DMS79 treated with DMSO at 0.1 percent for 48 hours (cell line): Measurements from ENCODE around the gene SKAP1.
A peak's percentile ranks its signal among the peaks of the same experiment; 100 is the strongest.
"Not testable (repeated sequence)": the region's sequence is repeated elsewhere in the genome, so short reads cannot be mapped to it uniquely, and the experiment has no call there.

Source experiments
- DNase-seq: peaks from one replicate; lab custom pipeline; 2025; lab: John Stamatoyannopoulos, UW

SKAP1 gene

DNA sequence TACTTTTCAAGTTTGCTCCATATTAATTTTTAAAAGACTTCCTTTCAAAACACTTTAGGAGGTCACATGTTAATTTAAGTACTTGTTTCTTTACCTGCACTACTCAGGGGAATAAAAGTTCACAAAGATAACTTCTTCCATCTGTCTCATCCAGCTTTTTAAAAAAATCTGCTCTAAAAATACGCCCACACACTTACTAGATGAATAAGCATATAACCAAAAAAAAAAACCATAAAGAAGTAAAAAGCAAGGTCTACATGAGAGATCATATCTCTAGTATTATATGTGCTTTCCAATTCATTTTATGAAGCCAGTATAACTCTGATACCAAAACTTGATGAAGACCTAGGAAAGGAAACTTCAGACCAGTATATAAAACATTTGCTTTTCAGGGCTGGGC lies 17.2 kb downstream of the SKAP1 start:
- DNase-seq = no peak

DNA sequence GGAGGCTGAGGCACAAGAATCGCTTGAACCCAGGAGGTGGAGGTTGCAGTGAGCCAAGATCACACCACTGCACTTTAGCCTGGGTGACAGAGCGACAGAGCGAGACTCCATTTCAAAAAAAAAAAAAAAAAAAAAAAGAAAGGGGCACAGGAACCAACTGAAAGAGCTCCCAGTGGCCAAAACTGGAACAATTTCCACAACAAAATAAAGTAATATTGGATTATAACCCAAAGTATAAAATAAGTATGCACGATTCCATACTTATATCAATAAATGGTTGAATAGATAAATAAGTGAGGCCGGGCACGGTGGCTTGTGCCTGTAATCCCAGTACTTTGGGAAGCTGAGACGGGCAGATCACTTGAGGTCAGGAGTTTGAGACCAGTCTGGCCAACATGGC lies 19.2 kb downstream of the SKAP1 start:
- not testable (repeated sequence) for DNase-seq

DNA sequence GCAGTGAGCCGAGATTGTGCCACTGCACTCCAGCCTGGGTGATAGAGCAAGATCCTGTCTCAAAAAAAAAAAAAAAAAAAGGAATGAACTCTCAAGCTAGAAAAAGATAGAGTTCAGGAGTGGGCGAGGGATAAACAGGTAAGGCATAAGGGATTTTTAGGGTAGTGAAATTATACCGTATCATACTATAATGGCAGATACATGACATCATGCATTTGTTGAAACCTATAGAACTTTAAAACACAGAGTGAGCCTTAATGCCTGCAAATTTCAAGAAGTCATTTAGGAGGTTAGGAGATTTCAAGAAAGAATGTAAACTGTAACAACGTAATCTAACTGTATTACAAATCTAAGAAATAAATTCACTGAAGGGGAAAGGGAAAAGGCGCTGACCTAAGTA lies 20.4 kb downstream of the SKAP1 start:
- DNase-seq = no peak

DNA sequence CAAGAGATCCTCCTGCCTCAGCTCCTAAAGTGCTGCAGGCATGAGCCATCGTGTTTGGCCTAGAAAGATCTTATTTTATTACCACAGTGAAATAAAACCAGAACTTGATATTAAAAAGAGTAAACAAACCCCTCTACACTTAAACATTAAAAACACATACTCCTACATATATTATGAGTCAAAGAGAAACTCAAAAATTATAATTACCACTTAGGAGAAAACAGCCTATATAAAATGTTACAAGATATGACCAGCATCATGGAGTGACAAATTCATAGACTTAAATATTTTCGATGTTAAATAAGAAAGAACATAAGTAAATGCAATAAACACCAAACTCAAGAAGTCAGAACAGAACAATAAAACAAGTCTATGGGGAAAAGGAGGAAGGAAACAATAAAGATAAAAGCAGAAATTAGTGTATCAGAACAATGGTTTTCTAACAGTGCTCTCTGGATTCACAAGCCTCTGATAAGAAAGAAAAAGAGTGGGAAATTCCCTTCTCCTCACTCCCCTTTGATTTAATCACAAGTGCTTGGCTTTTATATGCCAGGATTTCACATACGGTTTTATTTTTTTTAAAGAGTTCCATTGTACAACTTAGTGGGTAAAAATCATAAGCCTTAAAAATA lies 23.0 kb downstream of the SKAP1 start:
- DNase-seq = no peak

DNA sequence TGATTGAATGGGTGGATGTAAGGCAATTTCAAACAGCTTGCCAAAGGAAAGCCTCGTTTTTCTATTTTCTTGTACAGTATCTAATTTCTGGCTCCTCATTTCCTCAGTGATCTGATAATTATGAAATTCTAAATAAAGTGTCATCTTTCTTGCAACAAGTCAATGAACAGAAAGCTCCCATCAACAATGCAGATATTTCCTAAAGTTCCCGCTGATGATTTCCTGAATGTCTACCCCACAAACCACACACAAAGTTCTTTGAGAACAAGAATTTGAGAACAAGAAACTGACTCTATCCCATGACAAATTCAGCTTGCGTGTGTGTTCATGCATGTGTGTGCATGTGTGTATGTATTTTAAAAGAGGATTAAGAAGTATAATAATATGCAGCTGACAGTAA lies 35.2 kb downstream of the SKAP1 start:
- DNase-seq = no peak

DNA sequence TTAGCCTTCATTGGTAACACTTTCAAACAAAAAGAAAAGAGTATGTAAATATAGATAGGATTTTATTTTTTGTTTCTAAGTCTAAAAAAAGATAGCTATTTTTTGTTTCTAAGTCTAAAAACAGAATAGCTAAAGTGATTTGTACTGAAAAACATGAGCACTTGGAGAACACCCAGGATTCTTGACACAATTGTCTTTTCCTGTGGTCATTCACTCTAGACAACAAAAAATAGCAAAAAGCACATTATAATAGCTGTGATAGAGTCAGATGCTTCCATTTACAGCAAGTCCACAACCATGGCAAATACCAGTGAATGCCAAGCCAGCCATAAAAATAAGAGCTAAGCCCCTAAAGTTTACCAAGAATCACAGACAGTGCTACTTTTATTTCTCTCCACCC lies 36.7 kb downstream of the SKAP1 start:
- DNase-seq = no peak

DNA sequence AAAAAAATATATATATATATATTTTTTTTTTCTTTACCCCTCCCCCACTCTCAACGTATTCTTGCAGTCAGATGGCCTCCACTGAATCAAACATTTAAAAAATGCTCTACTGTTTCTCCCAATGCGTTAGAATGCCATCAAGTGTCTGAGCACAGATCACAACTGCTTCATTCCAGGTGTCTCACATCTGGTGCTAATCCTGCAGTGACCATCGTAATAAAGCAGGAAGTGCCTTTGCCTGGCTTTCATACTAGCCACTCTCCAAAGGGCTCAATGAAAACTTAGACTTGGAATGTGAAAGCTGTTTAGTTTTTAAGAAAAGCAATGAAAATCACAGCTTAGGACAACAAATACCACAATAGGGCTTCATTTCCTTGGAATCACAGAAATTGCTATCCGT lies 37.2 kb downstream of the SKAP1 start:
- no peak for DNase-seq

DNA sequence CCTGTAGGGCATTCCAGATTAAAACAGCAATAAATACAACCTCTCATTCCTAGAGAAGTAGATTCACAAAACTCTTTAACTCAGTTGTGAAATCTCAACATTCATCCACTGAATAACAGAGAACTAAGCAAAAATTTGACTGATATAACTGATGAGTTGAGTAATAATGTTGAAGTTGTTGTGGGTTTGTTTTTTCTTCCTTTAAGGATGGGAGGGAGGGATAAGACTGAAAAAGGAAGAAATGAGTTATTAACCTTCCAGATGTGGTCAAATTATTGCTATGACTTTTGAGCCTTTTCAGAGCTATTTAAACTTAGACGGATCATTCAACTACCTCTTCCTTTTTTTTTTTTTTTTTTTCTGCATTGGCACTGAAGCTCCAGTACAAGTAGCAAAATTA lies 38.6 kb downstream of the SKAP1 start:
- no peak for DNase-seq

DNA sequence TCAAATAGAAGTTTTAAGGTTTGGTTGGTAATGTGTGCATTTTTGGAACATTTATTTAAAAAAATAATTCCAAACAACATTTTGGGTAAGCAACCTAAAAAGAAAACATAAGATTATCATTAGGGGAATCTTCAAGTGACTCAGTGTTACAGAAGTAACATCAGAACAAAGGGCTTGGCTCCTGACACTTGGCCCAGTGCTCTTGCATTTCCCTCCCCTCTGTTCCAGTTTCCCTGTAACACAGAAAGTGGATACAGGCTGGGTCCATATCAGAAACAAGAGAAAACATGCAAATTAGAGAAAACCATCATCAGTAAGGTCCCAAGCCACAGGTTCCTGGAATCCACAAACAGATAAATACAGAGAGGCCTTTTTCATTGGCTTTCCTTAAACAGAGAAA lies 40.1 kb downstream of the SKAP1 start:
- DNase-seq = no peak

DNA sequence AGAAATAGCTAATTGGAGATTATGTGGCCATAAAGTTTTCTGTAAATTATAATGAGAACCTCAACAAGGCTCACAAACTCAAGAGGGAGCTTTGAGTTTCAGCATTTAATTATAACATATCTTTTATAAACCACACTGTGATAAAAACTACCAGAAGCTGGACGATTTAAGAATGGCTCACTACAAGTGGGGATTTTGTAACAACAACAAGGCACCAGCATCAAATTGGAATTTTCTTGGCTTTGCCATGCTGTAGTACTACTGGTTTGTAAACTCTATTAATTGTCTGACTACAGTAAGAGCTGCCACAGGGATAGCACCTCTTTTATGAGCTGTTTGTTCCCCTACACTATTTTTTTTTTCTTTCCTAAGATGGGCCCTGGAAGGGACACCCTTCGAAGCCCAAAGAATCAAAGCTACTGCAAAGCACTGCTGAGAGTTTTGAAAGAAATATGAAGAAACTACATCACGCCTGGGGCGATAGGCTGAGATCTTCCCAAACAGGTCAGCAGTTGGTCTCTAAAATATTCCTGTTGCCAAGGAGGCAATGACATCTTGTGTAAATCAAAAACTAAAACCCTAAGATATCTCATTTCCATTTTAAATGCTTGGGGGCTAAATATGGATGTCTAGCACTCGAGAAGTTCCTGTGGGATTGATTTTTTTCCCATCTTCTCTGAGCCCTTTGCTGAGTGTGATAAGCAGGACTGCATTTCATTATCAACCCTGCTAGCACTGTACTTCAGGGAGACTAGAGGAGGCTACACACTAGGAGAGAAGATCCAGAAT lies 40.9 kb downstream of the SKAP1 start:
- no peak for DNase-seq

DNA sequence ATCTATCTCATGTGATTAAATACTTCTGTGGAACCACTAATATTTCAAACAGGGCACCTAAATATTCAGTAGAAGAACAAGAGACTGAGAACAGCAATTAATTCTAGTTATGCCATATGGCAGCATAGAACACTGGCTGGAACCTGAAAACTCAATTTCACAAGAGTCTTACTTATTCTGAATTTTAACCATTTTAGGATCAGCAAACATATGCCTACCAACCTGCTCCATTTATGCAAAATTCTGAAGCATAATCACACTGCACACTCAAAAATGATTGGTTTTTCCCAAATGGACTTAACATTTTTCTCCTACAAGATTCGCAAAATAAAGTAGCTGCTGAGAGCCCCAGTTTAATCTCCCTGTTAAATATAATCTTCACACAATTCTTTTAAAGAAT lies 43.2 kb downstream of the SKAP1 start:
- no peak for DNase-seq

DNA sequence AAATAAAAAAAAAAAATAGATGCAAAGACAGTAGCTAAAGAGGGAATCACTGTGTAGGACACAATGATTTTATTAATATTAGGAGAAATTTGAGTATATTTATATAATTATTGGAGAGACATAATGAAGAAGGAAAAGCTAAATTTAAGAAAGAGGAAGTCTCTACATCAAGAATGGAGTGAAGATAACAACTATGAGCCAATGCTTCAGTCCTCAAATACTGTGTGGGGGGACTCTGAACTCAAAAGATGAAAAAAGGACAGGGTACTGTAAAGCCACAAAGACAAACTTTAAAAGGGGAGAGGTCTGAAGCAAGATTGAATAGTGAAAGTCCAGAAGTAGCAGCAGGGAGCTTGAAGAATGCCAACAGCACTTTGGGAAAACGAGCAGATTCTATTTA lies 44.7 kb downstream of the SKAP1 start:
- DNase-seq = no peak

DNA sequence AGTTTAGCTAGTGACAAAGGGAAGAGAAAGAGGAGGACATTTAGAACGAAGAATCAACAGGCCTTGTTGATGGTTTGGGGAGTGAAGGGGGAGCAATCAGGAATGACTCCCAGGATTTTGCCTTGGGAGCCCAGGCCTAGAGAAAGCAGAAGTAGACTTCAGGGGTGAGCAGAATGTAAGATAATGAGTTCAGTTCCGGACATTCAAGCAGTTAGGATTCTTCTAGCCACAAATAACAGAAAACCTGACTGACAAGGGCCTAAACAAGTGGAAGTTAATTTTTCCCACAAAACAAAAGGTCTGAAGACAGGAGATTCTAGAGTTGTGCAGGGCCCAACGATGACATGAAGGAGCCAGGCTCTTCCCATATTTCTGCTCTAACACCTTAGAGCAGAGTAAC lies 45.9 kb downstream of the SKAP1 start:
- DNase-seq = no peak

DNA sequence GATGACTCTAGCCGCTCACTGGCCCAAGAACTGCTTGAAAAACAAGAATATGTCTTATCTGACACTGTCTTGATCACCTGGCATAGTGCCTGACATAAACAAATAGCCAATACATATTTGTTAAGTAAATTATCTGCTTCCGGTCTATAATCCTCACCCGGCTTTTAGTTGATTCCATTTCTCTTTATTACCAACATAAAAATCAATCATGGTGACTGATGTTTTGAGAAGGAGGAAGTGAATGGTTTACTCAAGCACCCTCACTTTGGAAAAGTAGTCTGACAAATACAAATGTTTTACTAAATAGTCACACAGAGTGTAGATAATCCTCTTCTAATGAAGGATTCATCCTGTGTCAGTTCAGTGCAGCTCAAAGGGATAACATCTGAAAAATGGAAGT lies 47.0 kb downstream of the SKAP1 start:
- DNase-seq = no peak

DNA sequence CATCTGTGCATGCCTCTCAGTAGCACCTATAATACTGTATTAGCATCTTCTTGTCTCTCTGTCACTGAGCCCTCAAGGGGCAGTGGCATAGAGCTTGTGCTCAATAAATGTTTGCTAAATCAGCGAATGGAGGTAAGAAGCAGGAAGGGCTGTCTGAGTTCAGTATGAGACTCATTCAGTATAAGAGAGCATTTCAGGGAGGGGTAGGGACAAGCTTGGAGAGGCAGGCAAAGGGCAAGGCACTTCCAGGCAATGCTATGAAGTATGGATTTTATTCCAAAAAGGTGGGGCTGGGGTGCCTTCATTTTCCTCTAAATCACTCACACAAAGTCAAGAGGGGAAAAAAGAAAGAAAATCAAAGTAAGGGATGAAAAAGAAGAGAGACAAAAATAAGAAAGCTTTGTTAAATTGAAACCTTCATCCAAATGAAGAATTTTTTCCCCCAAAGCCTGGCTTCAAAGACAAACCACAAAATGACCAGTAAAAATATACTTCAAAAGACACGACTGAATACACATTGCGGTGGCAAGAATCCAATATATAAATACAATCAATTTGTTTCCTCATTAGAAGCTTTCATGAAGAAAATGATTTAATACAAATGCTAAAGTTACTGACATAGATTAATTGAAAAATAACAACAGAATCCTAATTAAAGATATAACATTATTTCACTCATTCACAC lies 51.2 kb downstream of the SKAP1 start:
- DNase-seq = peak; percentile 72

DNA sequence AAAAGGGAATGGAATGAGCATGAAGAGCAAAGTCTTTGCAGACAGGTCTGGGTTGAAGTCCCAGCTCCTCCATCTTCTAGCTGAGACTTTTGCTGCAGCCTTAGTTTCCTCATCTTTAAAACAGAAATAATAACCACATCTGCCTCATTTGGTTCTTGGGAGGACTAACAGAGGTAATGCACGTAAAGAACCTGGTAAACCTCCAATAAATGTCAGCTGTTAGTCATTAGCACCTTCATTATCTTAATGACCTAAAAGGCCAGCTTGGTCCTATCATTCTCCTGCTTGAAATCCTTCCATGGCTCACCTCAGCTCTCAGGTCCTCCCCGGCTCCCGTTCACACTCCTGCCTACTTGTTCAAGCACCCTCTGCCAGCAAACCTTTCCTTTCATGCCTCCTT lies 51.8 kb downstream of the SKAP1 start:
- DNase-seq = peak; percentile 70

DNA sequence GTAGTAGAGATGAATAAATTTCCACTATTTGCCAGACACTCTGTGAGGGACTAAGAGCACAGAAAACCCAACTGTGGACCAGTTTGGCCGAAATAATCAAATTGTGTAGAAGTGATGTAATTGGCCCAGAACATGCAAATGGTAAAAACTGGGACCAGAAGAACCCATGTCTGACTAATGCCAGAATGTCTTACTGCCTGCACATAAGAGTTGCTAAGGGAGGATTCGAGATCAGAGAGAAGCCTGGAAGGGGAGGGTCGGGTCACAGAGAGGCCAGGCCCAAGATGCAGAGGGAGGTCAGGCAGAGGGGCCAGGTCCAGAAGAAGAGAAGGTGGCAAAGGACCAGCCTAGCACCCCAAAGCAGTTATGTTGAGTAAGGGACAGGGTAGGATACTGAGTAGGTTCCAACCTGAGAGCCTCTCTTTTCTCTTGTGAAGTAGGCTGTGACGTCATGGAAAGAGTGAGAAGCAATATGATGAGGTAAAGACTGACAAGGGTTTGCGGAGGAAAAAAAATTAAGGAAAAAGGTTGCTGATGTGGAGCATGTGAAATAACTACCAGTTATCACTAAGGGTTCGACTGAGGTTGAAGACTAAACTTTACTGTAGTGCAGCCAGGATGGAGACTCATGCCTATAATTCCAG lies 53.2 kb downstream of the SKAP1 start:
- no peak for DNase-seq

DNA sequence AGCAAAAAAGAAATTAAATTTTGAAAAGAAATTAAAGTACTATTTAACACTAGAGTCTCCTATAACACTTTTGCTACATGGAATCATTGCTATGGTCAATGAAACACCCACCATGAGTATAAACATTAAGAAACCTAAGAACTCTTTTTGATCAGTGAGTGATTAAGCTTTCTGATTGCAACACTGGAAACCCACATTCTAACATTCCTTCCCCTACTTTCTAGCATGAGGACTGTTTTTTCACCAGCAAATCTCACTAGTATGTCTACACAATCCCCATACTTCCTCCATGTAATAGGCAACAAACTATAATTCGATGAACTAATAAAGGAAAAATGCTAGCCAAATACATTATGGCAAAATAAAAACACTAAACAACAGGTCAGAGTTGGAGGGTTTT lies 54.7 kb downstream of the SKAP1 start:
- DNase-seq = no peak

DNA sequence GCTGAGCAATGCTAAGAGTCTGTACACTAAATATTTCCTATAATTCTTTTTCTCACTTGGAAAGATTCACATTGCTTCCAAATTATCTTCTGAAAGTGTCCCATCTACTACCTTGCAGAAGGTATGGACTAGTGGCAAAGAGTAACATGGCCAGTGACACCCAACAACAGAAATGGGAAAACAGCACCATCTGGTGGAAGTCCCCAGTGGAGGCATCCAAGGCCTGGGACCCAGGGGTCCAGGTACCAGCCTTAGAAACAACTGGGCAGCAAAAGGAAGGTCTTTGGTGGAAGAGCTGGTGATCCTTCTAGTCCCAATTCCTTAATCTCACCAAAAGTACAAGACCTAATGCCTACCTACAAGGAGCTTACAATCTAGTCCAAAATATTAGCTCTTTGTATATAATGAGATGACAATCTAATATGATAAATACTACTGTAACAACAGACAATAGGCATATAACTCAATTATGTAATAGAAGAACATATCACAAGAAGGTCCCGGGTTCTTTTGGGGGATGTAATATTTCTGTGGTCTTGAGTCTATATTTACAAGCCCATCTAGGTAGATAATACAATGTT lies 55.3 kb downstream of the SKAP1 start:
- no peak for DNase-seq

DNA sequence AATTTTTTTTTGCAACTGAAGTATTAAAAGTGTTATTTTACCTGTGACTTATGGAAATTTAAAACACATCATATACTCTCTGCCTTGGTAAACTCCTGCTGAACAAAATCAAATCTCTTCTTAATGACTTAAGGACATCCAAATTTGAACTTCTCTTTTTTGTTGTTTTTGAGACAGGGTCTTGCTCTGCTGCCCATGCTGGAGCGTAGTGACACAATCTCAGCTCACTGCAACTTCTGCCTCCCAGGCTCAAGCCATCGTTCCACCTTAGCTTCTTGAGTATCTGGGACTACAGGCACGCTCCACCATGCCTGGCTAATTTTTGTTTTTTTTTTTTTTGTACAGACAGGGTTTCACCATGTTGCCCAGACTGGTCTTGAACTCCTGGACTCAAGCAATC lies 56.1 kb downstream of the SKAP1 start:
- no peak for DNase-seq

DNA sequence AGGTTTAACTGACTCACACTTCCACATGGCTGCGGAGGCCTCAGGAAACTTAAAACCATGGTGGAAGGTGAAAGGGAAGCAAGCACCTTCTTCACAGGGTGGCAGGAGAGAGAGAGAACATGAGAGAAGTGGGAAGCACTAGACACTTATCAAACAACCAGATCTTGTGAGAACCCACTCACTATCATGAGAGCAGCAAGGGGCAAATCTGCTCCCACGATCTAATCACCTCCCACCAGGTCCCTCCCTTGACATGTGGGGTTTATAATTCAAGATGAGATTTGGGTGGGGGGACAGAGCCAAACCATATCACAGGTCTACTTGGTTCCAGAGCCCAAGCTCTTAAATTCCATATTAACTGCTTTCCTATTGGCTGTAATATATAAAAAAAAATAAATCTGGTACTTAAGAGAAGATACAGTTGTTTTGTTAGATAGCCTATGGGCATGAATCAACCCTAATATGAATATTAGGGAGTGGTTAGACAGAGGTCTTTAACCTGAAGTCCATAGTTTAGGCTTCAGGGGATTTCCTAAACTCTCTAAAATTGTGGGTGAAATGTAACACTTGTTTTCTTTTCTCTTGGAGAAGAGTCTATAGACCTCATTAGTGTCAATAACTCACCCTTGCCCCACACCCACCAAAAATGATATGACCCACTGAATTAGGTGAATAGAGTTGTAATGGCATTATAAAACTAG lies 56.7 kb downstream of the SKAP1 start:
- DNase-seq = no peak

DNA sequence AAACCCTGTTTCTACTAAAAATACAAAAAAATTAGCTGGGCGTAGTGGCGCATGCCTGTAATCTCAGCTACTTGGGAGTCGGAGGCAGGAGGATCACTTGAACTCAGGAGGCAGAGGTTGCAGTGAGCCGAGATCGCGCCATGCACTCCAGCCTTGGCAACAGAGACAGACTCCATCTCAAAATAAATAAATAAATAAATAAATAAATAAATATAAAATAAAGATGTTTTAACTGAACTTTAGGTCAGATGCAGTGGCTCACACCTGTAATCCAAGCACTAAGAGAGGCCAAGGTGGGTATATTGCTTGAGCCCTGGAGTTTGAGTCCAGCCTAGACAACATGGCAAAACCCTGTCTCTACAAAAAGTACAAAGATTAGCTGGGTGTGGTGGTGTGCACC lies 61.0 kb downstream of the SKAP1 start:
- not testable (repeated sequence) for DNase-seq
